ENCODE results near the gene COX14. TPM values are rescaled to one million over a fixed set of nuclear protein-coding genes. Genes with fewer than 3 reads are reported as not detected.

Gene COX14
- total RNA-seq, 1 experiment from 2014 or later: 31.9 TPM

- H3K36me3 Mint-ChIP-seq (ENCODE audit: insufficient read depth in 1 of 3, low read depth in 3 of 3): no peaks in the 10 kb centered on the region
- Histone ChIP-seq H3K4ac (ENCODE audit: low read depth, low read length) (no peak overlapping the region), H3K18ac (ENCODE audit: insufficient read length, low read depth, low read length) (no peak overlapping the region), H3K9me3 (ENCODE audit: control insufficient read depth, low read depth, low read length) (no peaks in the 10 kb centered on the region), H3K9ac (ENCODE audit: extremely low read depth, insufficient read length, low read length) (no peak overlapping the region), H4K8ac (replicated peaks; ENCODE audit: insufficient read length, low read depth, low read length) (no peak overlapping the region), H3K56ac (ENCODE audit: insufficient read length, low read depth, low read length) (no peak overlapping the region), H4K20me1 (ENCODE audit: control insufficient read depth, insufficient read depth, insufficient read length) (no peaks in the 10 kb centered on the region), H3K23ac (ENCODE audit: insufficient read length, low read depth, low read length) (no peak overlapping the region), H3K14ac (ENCODE audit: insufficient read depth, low read length) (no peak overlapping the region), H3K79me2 (ENCODE audit: insufficient read depth, low read length) (no peaks in the 10 kb centered on the region), H3T11ph (ENCODE audit: low read length) (no peak overlapping the region), H3K27me3 (ENCODE audit: insufficient read depth, low read length) (no peaks in the 10 kb centered on the region), H3K23me2 (ENCODE audit: insufficient read length, low read depth, low read length, poor library complexity, severe bottlenecking) (no peaks in the 10 kb centered on the region), H4K91ac (ENCODE audit: insufficient read length, low read depth, low read length) (no peak overlapping the region), H3K4me2 (ENCODE audit: insufficient read depth, insufficient read length, low read length) (no peak overlapping the region), H3K27ac (ENCODE audit: insufficient read length, low read depth, low read length) (no peak overlapping the region), H2BK5ac (ENCODE audit: insufficient read length, low read length) (no peak overlapping the region), H2BK12ac (ENCODE audit: insufficient read length, low read depth, low read length) (no peak overlapping the region), H2AK5ac (ENCODE audit: insufficient read length, low read length) (no peak overlapping the region), H2AFZ (ENCODE audit: low read length) (no peak overlapping the region), H4K5ac (ENCODE audit: insufficient read length, low read depth, low read length) (no peak overlapping the region), H2BK20ac (ENCODE audit: low read depth, low read length, poor library complexity, severe bottlenecking) (no peak overlapping the region), H3K4me1 (ENCODE audit: insufficient read depth, low read length) (no peaks in the 10 kb centered on the region; the same call in 1 of the 2 replicates), H2BK15ac (ENCODE audit: low read depth, low read length) (no peak overlapping the region), H3K79me1 (ENCODE audit: insufficient read depth, low read depth, low read length, poor library complexity, severe bottlenecking) (no peaks in the 10 kb centered on the region), H2BK120ac (ENCODE audit: low read depth, low read length, poor library complexity, severe bottlenecking) (no peak overlapping the region)
- TF ChIP-seq, protein P1, sequence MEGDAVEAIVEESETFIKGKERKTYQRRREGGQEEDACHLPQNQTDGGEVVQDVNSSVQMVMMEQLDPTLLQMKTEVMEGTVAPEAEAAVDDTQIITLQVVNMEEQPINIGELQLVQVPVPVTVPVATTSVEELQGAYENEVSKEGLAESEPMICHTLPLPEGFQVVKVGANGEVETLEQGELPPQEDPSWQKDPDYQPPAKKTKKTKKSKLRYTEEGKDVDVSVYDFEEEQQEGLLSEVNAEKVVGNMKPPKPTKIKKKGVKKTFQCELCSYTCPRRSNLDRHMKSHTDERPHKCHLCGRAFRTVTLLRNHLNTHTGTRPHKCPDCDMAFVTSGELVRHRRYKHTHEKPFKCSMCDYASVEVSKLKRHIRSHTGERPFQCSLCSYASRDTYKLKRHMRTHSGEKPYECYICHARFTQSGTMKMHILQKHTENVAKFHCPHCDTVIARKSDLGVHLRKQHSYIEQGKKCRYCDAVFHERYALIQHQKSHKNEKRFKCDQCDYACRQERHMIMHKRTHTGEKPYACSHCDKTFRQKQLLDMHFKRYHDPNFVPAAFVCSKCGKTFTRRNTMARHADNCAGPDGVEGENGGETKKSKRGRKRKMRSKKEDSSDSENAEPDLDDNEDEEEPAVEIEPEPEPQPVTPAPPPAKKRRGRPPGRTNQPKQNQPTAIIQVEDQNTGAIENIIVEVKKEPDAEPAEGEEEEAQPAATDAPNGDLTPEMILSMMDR (conservative IDR thresholded peaks at IDR 0.05): peak; percentile 95
- H3K4me3 Mint-ChIP-seq: peak overlapping the region in 1 of 2 experiments; percentile 45; a peak in 2 of 5 replicates
- no peaks in the 10 kb centered on the region for H3K9me3 Mint-ChIP-seq
- no CpG with 5 or more reads among the region's 9 CpGs for WGBS (ENCODE audit: extremely low coverage, insufficient read length, low lambda C conversion rate)
- no peak overlapping the region; a peak in 1 of 7 replicates for H3K27ac Mint-ChIP-seq
- H3K4me1 Mint-ChIP-seq: peaks cover 24 to 34% of the 10 kb centered on the region in 2 experiments
- peak; percentile 88 for DNase-seq
- peaks cover 2% of the 10 kb centered on the region; the same call in 1 of the 2 replicates for H3K27me3 Mint-ChIP-seq (ENCODE audit: low read depth)
Observed at GRCh38 chr12:50070314-50071060, 41.5 kb upstream of the COX14 start.

All from H9 (cell line).